ENCODE data around the gene LGR4. TPM values are rescaled to one million over a fixed set of nuclear protein-coding genes. Genes with fewer than 3 reads are reported as not detected.
A peak's percentile ranks its signal among the peaks of the same experiment; 100 is the strongest.

LGR4 gene, protein sequence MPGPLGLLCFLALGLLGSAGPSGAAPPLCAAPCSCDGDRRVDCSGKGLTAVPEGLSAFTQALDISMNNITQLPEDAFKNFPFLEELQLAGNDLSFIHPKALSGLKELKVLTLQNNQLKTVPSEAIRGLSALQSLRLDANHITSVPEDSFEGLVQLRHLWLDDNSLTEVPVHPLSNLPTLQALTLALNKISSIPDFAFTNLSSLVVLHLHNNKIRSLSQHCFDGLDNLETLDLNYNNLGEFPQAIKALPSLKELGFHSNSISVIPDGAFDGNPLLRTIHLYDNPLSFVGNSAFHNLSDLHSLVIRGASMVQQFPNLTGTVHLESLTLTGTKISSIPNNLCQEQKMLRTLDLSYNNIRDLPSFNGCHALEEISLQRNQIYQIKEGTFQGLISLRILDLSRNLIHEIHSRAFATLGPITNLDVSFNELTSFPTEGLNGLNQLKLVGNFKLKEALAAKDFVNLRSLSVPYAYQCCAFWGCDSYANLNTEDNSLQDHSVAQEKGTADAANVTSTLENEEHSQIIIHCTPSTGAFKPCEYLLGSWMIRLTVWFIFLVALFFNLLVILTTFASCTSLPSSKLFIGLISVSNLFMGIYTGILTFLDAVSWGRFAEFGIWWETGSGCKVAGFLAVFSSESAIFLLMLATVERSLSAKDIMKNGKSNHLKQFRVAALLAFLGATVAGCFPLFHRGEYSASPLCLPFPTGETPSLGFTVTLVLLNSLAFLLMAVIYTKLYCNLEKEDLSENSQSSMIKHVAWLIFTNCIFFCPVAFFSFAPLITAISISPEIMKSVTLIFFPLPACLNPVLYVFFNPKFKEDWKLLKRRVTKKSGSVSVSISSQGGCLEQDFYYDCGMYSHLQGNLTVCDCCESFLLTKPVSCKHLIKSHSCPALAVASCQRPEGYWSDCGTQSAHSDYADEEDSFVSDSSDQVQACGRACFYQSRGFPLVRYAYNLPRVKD
- 97.1 and 99.2 TPM in 2 replicates for total RNA-seq (2021)
- long read RNA-seq, full-length matches to known transcripts, result 1 of 36 reads
- long read RNA-seq, partial matches to known transcripts, result 32 of 36 reads
- long read RNA-seq, other reads (novel, unspliced or antisense), result 3 of 36 reads

DNA sequence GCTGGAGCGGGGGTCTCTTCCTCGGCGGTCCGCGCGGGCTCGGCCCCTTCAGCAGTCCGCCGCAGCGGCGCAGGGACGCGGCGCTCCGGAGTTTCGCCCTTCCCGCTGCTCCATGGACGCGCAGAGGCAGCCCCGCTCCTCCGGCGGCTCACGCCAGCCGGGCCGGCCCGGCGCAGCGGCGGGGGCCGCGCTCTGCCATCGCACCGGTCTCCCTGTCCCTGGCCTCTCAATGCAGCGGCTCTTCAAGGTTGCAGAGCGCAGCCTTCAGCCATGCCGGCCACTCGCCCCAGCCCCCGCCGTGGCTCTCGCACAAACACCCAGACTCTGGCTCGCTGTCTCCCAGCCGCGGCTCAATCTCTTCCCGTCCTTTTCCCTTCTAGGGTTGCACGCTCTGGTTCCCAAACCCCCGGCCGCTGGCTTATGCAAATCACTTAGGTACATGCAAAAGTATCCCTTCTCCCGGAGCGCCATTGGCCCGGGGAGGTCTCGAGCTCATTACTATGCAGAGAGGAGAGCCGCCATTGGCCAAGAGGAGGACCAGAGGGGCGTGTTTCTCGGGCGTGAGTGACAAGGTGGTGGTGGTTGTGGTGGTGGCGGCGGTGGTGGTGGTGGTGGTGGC lies at the start of gene LGR4:
LGR4 (minus strand) TSS at position 393 of the 619 bp plus-strand sequence. CDS start 488 bp downstream, outside the sequence.
- H3K36me3 Mint-ChIP-seq (ENCODE audit: insufficient read depth in 1 of 3, low read depth in 3 of 3), result peaks cover 13 to 36% (median 19%) of the 10 kb centered on the region in 3 experiments
- Histone ChIP-seq H4K5ac (ENCODE audit: insufficient read length, low read depth, low read length) (no peak within 1 kb of the TSS), H4K91ac (ENCODE audit: insufficient read length, low read depth, low read length) (no peak within 1 kb of the TSS), H3K4ac (ENCODE audit: low read depth, low read length) (no peak within 1 kb of the TSS), H3K4me2 (ENCODE audit: insufficient read depth, insufficient read length, low read length) (peak within 1 kb of the TSS; percentile 99), H3K4me1 (ENCODE audit: insufficient read depth, low read length) (peaks cover 5% of the 10 kb centered on the region; the same call in 1 of the 2 replicates), H2BK20ac (ENCODE audit: low read depth, low read length, poor library complexity, severe bottlenecking) (no peak within 1 kb of the TSS), H2BK120ac (ENCODE audit: low read depth, low read length, poor library complexity, severe bottlenecking) (no peak within 1 kb of the TSS), H2BK12ac (ENCODE audit: insufficient read length, low read depth, low read length) (no peak within 1 kb of the TSS), H3K27ac (ENCODE audit: insufficient read length, low read depth, low read length) (peak within 1 kb of the TSS; percentile 20), H4K8ac (replicated peaks; ENCODE audit: insufficient read length, low read depth, low read length) (no peak within 1 kb of the TSS), H3K14ac (ENCODE audit: insufficient read depth, low read length) (peak within 1 kb of the TSS; percentile 49), H4K20me1 (ENCODE audit: control insufficient read depth, insufficient read depth, insufficient read length) (no peaks in the 10 kb centered on the region), H2AK5ac (ENCODE audit: insufficient read length, low read length) (no peak within 1 kb of the TSS), H3K9me3 (ENCODE audit: control insufficient read depth, low read depth, low read length) (no peaks in the 10 kb centered on the region), H3K27me3 (ENCODE audit: insufficient read depth, low read length) (no peaks in the 10 kb centered on the region), H2AFZ (ENCODE audit: low read length) (no peak within 1 kb of the TSS), H2BK15ac (ENCODE audit: low read depth, low read length) (no peak within 1 kb of the TSS), H3K79me2 (ENCODE audit: insufficient read depth, low read length) (peaks cover 33% of the 10 kb centered on the region; the same call in 1 of the 2 replicates), H3K18ac (ENCODE audit: insufficient read length, low read depth, low read length) (peak within 1 kb of the TSS; percentile 24), H3K9ac (ENCODE audit: extremely low read depth, insufficient read length, low read length) (peak within 1 kb of the TSS; percentile 82), H2BK5ac (ENCODE audit: insufficient read length, low read length) (no peak within 1 kb of the TSS), H3K79me1 (ENCODE audit: insufficient read depth, low read depth, low read length, poor library complexity, severe bottlenecking) (peaks cover 3% of the 10 kb centered on the region), H3K23me2 (ENCODE audit: insufficient read length, low read depth, low read length, poor library complexity, severe bottlenecking) (peaks cover 19% of the 10 kb centered on the region), H3K23ac (ENCODE audit: insufficient read length, low read depth, low read length) (no peak within 1 kb of the TSS), H3K56ac (ENCODE audit: insufficient read length, low read depth, low read length) (no peak within 1 kb of the TSS), H3T11ph (ENCODE audit: low read length) (no peak within 1 kb of the TSS)
- WGBS (ENCODE audit: extremely low coverage, insufficient read length, low lambda C conversion rate), result no CpG with 5 or more reads among the region's 57 CpGs
- TF ChIP-seq, protein P1, sequence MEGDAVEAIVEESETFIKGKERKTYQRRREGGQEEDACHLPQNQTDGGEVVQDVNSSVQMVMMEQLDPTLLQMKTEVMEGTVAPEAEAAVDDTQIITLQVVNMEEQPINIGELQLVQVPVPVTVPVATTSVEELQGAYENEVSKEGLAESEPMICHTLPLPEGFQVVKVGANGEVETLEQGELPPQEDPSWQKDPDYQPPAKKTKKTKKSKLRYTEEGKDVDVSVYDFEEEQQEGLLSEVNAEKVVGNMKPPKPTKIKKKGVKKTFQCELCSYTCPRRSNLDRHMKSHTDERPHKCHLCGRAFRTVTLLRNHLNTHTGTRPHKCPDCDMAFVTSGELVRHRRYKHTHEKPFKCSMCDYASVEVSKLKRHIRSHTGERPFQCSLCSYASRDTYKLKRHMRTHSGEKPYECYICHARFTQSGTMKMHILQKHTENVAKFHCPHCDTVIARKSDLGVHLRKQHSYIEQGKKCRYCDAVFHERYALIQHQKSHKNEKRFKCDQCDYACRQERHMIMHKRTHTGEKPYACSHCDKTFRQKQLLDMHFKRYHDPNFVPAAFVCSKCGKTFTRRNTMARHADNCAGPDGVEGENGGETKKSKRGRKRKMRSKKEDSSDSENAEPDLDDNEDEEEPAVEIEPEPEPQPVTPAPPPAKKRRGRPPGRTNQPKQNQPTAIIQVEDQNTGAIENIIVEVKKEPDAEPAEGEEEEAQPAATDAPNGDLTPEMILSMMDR (conservative IDR thresholded peaks at IDR 0.05), result no peak
- no peaks in the 10 kb centered on the region; the same call in 1 of the 2 replicates for H3K27me3 Mint-ChIP-seq (ENCODE audit: low read depth)
- peak; percentile 99 for DNase-seq
- H3K4me1 Mint-ChIP-seq, result peaks cover 39 to 41% of the 10 kb centered on the region in 2 experiments
- H3K27ac Mint-ChIP-seq, result peak within 1 kb of the TSS; percentile 98 to 99 (median 99)
- peak within 1 kb of the TSS; percentile 99 for H3K4me3 Mint-ChIP-seq
- H3K9me3 Mint-ChIP-seq, result peaks cover 3 to 7% of the 10 kb centered on the region in 2 experiments; a peak in 2 of 5 replicates

Data from H9 (cell line).